ENCODE measurements around the gene P4HA1. TPM values are rescaled to one million over a fixed set of nuclear protein-coding genes. Genes with fewer than 3 reads are reported as not detected.

Gene P4HA1
- total and polyA plus RNA-seq, 9 of the 15 experiments (the other 6 are each of a cell fraction or from before 2014, with no cell fraction given) = 20.2 to 177 (median 28.6) TPM

- TF ChIP-seq PRPF4 (IDR thresholded peaks at IDR 0.05; ENCODE audit: insufficient read depth, low read depth, low read length, poor library complexity, severe bottlenecking) = no peak
- TF ChIP-seq, protein P1, sequence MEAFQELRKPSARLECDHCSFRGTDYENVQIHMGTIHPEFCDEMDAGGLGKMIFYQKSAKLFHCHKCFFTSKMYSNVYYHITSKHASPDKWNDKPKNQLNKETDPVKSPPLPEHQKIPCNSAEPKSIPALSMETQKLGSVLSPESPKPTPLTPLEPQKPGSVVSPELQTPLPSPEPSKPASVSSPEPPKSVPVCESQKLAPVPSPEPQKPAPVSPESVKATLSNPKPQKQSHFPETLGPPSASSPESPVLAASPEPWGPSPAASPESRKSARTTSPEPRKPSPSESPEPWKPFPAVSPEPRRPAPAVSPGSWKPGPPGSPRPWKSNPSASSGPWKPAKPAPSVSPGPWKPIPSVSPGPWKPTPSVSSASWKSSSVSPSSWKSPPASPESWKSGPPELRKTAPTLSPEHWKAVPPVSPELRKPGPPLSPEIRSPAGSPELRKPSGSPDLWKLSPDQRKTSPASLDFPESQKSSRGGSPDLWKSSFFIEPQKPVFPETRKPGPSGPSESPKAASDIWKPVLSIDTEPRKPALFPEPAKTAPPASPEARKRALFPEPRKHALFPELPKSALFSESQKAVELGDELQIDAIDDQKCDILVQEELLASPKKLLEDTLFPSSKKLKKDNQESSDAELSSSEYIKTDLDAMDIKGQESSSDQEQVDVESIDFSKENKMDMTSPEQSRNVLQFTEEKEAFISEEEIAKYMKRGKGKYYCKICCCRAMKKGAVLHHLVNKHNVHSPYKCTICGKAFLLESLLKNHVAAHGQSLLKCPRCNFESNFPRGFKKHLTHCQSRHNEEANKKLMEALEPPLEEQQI (IDR thresholded peaks at IDR 0.05) = no peak
- no peak; the same call in 1 of the 2 replicates for TF ChIP-seq XRCC5 (IDR thresholded peaks at IDR 0.05; ENCODE audit: low read depth, low read length)
- TF ChIP-seq ZNF518B (CRISPR knock-in tag; IDR thresholded peaks at IDR 0.05) = 0 out of 2 replicates have a peak, but pooled peaks have one; percentile 9
- no peak for TF ChIP-seq BRCA1 (IDR thresholded peaks at IDR 0.05)
- no peak for TF ChIP-seq BRCA1 (CRISPR knock-in tag; IDR thresholded peaks at IDR 0.05)
- TF ChIP-seq HMG20A (CRISPR knock-in tag; conservative IDR thresholded peaks at IDR 0.05) = no peak
- TF ChIP-seq PHB2 (IDR thresholded peaks at IDR 0.05; ENCODE audit: low read depth) = no peak
- no peak for TF ChIP-seq MTA1 (IDR thresholded peaks at IDR 0.05; ENCODE audit: borderline replicate concordance)
- TF ChIP-seq ELK1 (CRISPR knock-in tag; IDR thresholded peaks at IDR 0.05) = no peak
- no peak for TF ChIP-seq ZNF134 (CRISPR knock-in tag; conservative IDR thresholded peaks at IDR 0.05)
- TF ChIP-seq RB1 (IDR thresholded peaks at IDR 0.05; ENCODE audit: low read depth) = no peak
- TF ChIP-seq TEAD1 (CRISPR knock-in tag; IDR thresholded peaks at IDR 0.05) = 0 out of 4 replicates have a peak, but pooled peaks of 1 of the 2 experiments have one; percentile 44
- TF ChIP-seq MAFG (tag; conservative IDR thresholded peaks at IDR 0.05) = no peak
- TF ChIP-seq ZNF75A (CRISPR knock-in tag; IDR thresholded peaks at IDR 0.05) = no peak
- TF ChIP-seq KDM2B (CRISPR knock-in tag; IDR thresholded peaks at IDR 0.05) = 0 out of 2 replicates have a peak, but pooled peaks have one; percentile 26
- TF ChIP-seq STAT5A (IDR thresholded peaks at IDR 0.05; ENCODE audit: borderline replicate concordance, low read length) = no peak
- peak; percentile 52; the same call in 1 of the 2 replicates for TF ChIP-seq PML (IDR thresholded peaks at IDR 0.05; ENCODE audit: low read length)
- TF ChIP-seq SMAD4 (CRISPR knock-in tag; conservative IDR thresholded peaks at IDR 0.05) = no peak
- TF ChIP-seq RFX1 (IDR thresholded peaks at IDR 0.05) = no peak
- TF ChIP-seq MCM7 (IDR thresholded peaks at IDR 0.05) = no peak
- TF ChIP-seq THRB (CRISPR knock-in tag; conservative IDR thresholded peaks at IDR 0.05) = no peak
- TF ChIP-seq WHSC1 (IDR thresholded peaks at IDR 0.05; ENCODE audit: low read length) = no peak
Observed at GRCh38 chr10:73095481-73096021, 1.1 kb downstream of the P4HA1 start (continued).
